ENCODE results near the gene CHAC2.
A peak's percentile ranks its signal among the peaks of the same experiment; 100 is the strongest.
"Not testable (repeated sequence)": the region's sequence is repeated elsewhere in the genome, so short reads cannot be mapped to it uniquely, and the experiment has no call there.

CHAC2 gene

DNA sequence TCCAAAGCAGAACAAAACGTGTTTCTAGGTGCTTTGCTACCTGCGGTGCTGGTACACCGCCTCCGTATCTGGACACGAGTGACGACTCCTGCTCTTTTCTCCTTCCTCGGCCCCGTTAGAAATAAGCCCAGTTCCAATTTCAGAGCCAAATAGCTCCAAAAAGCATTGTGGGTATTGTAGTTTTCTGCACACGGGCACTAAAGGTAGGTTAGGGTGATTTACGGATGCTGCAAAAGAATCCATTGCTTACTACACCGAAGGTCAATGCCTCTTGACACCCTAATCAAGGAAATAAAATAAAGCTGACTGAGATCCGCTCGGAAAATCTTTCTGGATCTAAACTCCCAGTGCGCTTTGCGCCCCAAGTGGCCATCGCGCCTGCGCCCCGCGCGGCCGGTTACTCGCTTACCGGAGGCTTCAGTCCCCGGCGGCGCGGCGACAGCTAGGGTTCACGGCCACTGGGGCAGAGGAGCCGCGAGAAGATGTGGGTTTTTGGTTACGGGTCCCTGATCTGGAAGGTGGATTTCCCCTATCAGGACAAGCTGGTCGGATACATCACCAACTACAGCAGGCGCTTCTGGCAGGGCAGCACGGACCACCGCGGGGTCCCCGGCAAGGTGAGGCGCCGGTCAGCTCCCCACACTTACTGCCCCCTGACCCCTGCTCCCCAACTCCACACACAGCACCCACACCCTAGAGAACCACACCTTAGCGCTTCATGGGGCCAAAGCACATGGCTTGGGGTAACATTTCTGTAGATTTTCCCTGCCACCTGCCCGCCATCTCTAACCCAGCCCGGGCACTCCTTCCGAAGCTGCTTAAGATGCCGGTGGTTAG, at the start of gene CHAC2:
Gene CHAC2, plus strand, starts transcription at position 400 of the 837 bp plus-strand sequence. Its CDS starts 83 bp downstream, at position 483.
- peak; percentile 88 for DNase-seq

DNA sequence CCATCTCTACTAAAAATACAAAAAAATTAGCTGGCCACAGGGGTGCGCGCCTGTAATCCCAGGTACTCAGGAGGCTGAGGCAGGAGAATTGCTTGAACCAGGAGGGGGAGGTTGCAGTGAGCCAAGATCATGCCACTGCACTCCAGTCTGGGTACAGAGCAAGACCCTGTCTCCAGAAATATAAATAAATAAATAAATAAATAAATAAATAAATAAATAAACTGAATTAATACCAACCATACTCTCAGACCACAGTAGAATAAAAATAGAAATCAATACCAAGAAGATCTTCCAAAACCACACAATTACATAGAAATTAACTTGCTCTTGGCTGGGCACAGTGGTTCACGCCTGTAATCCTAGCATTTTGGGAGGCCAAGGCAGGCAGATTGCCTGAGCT, 46.7 kb upstream of the CHAC2 start:
- DNase-seq: not testable (repeated sequence)

DNA sequence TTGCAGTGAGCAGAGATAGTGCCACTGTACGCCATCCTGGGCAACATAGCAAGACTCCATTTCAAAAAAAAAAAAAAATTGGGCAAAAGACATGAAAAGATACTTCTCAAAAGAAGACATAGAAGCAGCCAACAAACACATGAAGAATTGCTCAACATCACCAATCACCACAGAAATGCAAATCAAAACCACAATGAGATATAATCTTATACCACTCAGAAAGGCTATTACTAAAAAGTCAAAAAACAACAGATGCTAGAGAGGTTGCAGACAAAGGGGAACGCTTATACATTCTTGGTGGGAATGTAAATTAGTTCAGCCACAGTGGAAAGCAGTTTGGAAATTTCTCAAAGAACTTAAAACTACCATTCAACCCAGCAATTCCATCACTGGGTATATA, 43.1 kb upstream of the CHAC2 start:
- no peak for DNase-seq

DNA sequence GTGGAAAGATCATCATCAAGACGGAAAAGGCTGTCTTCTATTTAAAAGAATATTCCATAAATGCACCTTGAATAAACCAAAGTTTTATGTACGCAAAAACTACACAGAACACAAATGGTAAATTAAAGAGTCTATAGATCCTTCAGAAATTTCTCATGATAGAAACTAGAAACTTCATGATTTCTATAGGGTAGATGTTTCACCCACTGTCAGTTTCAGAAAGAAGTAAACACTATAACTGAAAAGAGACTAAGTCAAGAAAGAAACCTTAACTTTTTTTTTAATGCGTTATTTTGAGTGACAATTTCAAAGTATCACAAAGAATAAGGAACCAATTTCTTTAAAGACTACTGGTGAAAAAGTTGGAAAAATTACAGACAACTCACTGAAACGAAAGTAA, 41.9 kb upstream of the CHAC2 start:
- DNase-seq: no peak

DNA sequence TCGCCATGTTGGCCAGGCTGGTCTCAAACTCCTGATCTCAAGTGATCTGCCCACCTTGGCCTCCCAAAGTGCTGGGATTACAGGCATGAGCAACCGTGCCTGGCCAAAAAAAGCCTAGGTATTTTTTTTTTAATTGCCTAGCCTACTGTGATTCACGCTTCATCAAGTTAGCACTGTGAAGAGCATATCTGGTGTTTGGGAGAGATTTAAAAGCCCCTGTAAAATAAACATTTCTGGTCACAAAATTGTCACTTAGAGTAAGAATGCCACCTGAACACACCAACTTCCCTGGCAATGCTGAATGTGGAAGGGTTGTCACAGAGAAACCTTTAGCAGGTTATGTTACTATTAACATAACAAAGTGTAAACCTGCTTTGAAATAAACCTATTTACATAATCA, 39.7 kb upstream of the CHAC2 start:
- DNase-seq: no peak

DNA sequence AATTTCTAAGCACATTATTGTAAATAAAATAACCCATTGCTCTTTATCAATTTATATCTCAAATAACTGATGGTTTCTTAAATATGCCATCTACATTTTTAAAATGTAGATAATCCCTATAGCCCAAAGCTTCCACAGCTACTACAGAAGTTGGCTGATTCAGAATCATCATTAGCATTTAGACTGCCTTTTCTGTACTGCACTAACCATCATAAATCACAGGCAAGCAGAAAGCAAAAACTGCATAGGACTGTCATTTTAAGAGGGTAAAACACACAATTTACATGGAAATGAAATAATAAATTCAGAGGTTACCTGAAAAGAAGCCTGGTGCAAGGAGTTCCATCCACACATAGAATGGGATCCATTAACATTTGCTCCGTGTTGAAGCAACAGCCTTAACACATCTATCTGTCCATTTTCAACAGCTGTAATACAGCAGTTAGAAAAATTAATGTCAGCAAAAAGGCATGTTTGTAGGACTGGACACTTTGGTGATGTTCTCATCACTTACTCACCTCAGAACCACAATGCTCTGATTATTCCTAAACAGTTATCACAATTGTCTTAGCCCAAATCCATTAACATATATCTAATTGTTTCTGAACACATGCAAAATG, 38.4 kb upstream of the CHAC2 start:
- DNase-seq: no peak

DNA sequence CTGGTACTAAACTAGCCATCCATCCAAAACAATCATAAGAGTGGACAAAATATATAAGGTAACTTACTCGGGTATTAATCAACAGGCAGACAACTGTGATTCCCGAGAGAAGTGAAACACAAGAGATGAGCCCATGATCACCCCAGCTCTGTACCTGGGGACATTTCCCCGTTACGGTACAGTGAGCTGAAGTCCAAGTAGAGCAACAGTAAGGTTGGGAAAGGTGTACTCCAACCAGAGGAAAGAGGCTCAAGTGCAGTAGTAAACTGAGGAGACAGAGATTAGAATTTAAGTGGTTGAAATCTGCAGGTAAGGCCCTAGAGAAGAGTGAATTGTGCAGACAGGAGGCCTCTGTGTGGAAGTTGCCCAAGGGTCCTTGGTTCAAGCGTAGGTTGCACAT, 30.5 kb upstream of the CHAC2 start:
- no peak for DNase-seq

DNA sequence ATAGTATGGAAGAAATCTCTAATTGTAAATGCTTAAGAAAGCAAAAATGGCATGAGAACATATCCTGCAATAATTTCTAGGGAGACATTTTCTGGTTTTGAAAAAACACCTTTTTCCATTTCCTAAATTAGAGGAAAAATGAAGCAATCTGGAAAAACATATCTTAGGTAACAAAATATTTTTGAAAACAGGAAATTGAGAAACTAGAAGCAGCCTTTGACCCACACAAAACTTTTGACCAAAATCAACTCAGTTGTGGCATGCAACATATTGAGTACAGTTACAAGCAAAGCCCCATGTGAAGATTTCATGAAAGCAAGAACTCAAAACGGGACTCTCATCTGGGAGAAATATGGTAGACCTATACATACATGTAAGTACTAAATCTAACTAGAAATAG, 28.6 kb upstream of the CHAC2 start:
- no peak for DNase-seq

DNA sequence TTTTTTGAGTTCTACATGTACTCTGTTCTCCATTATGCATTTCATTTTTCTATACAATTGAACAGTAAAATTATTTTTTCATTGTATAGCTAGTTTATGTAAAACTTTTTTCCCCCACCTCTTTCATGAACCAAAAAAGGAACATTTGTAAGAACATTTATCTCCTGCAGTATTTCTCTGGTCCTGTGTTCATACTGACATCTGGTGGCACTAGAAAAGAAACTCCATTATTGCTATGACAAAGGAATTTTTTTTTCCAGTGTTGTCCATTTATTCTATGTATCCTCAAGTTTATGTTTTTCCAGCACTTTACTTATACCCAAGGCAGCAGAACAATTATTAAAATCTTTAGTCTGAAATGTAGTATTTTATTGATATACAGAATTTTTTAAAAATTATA, 27.4 kb upstream of the CHAC2 start:
- no peak for DNase-seq

DNA sequence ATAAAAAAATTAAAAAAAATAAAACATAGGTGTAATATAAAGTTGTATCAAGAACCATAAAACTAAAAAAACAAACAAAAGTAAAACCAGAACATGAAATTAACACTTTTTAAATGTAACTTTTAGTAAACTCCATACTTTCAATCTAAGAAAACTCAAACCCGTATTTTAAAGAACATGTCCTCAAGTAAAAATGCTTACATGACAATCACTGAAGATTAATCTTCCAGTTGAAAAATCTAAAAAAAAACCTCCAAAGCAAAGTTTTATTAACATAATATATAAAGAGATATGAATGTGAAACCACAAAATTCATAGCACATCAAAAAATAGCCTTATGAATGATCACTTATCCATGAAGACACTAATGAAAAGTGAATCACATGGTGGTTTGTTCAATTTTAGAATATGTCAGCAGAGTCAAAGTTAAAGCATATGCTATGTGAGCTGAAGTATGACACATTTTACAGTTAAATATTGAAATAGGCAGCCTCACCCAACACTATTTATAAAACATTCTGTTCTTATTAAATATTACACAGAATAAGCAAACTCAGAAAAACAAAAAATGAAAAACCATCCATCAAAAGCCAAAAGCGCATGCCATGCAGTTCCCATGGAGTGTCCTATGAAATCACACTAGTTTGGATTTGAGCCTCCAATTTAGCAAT, 23.1 kb upstream of the CHAC2 start:
- no peak for DNase-seq

DNA sequence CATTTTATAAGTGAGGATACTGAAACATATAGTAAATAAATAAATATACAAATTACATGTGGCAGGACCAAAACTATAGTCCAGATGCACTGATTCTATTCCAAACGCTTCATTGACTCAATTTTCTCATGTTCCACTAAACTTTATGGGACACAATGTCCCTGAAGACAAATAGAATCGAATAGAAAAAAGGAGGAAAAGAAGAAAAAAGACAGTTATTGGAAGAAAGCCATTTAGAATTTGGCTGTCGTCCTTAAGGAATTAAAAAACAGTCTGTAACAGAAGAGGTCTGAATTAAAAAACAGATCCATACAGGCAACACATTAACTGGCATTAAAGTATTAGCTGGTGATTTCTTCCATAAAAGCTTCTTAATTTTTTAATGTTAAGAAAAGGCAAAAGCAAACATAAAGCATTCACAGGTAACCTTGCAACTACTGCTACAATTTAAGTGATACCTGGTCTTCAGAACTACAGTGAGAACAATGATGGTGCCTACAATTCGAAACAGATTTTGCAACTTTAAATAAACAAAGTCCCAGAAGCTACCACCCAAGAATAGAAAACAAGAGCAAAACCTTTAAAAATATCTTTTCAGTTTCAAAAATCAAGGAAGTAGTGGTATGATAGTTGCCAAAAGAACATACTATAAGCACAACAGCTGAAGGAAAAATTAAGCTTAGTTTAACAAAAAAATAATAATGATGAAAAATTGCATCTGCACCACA, 17.4 kb upstream of the CHAC2 start:
- no peak for DNase-seq

DNA sequence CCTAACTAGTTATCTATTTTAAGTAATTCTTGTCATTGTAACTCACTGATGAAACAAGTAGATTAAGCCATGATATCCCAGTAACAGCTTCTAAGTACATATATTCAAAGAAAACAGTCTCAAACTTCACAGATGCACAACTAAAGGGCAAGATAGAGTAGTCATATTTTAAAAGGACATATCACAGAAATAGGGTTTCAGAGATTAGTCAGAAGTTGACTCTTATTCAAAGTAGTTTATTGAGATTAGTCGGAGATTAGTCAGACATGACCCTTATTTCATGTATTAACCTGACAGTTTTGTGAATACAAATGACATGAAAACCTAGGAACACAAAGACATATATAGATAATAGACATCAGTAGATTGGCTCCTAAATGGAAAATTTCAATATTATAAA, 15.9 kb upstream of the CHAC2 start:
- DNase-seq: no peak

DNA sequence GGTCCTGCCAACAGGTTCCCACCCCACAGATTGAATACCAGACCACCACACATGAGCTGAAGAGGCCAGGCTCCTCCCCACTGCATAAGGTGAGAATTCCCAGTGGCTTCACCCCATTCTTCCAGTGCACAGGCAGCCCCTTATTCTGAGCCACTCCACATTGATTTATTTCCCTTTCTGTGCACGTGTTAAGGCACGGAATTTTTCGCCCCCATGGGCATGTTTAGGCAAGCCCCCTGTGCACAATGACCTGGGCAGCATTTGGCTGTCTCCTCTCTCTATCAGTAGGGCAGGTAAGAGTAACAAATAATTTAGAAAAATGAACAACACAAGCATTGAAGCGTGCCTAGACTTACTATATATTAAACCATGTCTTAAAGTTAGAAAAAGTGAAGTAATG, 15.2 kb upstream of the CHAC2 start:
- no peak for DNase-seq

DNA sequence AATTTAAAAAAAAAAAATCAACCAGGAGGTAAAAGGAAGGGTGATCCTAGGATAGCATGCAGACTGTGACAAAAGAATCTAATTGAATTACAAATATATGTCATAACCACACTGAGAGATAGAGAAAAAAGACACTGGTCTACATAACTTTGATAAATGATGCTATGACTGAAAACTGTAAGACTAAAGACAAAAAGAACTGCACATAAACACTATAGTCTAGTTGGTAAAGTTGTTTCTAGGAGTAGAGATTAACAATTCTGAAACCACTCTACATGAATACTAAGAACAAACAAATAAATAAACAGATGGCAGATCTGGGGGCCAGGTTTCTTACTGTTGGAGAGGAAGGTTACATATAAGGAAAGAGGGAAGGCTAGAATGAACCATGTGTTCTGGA, 14.6 kb upstream of the CHAC2 start:
- DNase-seq: no peak

DNA sequence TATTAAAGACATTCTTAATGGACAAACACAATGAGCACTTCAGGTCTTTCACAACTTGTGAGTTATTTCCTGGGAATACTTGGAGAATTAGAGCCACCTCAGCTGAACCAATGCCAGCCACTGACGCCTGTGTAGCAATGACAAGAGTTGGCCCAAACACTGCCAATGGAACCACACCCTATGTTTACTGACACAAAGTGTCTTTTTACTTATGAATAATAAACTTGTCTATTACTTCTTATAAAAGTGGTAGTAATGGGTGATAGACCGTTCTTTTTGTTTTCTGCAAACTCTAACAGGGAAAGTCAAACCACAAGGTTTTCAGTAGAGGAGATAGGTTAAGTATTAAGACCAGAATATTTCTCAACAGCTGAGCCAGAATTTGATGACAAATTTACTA, 12.5 kb upstream of the CHAC2 start:
- DNase-seq: no peak

DNA sequence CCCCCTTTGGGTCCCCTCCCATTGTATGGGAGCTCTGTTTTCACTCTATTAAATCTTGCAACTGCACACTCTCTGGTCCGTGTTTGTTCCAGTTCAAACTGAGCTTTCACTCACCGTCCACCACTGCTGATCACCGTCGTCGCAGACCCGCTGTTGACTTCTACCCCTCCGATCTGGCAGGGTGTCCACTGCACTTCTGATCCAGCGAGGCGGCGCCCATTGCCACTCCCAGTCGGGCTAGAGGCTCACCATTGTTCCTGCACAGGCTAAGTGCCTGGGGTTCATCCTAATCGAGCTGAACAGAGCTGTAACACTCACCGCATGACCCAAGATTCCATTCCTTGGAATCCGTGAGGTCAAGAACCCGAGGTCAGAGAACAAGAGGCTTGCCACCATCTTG, 11.0 kb upstream of the CHAC2 start:
- DNase-seq: no peak

DNA sequence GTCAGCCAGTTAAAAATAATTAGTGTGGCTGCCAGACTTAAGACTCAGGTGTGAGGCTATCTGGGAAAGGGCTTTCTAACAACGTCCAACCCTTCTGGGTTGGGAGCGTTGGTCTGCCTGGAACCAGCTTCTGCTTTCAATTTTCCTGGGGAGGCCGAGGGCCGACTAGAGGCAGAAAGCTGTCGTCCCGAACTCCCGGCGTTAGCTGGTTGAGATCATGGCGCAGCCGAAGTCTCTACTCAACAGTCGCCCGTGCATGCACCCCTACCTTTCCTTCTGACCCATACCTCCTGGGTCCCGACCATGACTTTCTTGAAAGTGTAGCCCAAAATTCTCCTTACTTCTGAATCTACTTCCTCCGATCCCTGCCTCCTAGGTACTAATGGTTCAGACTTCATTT, 10.4 kb upstream of the CHAC2 start:
- DNase-seq: not testable (repeated sequence)

DNA sequence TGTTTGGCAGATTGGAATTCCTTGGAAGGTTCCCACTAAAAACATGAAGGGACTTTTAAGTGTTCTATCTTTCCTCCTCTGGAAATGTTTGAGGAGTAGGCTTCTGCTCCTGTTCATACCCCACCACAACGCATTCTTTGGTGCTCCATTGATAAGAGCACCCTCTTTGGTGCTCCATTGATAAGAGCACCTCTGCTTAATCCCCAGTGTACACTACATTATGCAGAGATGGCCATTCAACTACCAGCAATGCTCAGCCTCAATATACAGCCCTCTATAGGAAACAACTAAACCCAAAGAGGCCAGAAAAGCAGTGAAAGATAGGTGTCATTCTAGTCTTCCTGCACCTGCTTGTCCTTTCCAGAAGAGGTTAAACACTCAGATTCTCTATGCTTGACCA, 1.8 kb upstream of the CHAC2 start:
- no peak for DNase-seq

DNA sequence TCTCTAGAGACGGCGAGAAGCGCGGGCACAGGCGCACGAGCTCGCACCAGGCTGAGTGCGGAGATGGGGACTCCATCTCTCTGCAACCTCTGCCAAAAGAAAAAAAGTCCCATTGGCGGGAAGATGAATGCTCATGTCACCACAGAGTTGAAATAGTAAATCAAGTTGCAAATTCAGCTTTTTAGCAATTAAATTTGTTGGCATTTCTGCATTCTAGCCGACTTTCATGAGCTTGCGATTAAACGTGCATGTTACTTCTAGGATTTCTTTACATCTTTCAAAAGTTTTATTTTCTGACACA, 588 bp downstream of the CHAC2 start:
- no peak for DNase-seq

DNA sequence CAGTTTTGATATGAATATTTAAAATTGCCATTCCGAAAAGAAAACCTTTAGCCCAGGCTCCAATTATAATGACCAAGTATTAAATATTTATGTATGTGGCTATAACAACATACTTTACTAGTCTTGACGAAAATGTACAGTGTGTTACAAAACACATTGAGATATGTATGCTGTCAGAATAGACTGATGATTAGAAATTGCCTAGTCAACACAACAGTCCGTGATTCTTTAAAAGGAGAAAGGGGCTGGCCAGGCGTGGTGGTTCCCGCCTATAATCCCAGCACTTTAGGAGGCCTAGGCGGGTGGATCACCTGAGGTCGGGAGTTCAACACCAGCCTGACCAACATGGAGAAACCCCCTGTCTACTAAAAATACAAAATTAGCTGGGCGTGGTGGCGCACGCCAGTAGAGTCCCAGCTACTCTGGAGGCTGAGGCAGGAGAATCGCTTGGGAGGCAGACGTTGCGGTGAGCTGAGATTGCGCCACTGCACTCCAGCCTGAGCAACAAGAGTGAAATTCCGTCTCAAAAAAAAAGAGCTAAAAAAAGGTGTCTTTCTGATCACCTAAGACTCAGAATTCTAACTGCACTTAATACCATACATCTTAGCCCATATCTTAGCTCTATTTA, 1.8 kb downstream of the CHAC2 start:
- DNase-seq: no peak

DNA sequence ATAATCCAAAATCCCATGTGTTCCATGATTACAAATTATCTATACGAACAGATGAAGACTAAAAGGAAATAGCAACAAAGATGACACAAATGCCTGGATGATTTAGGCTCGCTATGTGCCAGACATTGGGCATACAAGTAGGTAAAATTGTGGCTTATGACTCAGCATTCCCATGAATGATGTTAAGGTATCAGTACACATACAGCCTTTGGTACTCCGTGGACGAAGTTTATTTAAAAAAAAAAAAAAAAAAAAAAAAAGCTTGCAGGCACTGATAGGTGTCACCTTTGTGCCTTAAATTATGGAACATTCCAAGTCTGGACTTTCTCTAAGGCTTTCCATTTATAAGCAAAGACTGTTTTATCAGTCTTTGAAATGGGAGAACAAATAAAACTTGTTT, 2.7 kb downstream of the CHAC2 start:
- no peak for DNase-seq

DNA sequence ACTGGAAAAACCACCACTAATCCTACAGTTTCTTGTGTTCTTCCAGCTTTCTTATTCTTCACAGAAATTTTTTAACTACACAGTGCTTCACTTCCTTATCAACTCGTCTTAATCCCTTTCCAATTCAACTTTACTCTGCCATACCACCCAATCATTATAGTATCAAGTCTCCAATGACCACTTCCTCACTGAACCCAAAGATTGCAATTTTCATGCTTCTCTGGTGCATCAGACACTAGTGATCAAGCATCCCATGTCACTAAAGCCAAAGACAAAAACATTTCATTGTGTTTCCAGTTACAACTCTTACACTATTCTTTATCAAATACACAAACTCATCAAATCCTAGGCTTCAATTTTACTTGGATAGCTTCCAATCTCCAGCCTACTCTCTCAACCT, 9.5 kb downstream of the CHAC2 start:
- no peak for DNase-seq

DNA sequence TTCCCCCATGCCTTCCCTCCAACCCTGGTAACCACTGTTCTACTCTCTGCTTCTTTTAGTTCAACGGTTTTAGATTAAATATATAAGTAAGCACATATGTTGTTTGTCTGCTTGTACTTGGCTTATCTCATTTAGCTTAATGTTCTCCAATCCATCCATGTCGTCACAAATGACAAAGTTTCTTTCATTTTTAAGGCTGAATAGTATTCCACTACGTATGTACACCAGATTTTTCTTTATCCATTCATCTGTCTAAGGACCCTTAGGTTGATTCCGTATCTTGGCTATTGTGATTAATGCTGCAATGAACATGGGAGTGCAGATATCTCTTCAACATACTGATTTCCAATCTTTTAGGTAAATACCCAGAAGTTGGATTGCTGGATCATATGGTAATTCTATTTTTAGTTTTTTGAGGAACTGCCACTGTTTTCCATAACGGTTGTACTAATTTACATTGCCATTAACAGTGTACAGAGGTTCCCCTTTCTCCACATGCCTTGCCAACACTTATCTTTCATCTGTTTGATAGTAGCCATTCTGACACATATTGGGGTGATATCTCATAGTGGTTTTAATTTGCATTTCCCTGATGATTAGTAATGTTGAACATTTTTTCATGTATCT, 11.0 kb downstream of the CHAC2 start:
- DNase-seq: no peak
